ENCODE measurements around the gene NXN.

DNA sequence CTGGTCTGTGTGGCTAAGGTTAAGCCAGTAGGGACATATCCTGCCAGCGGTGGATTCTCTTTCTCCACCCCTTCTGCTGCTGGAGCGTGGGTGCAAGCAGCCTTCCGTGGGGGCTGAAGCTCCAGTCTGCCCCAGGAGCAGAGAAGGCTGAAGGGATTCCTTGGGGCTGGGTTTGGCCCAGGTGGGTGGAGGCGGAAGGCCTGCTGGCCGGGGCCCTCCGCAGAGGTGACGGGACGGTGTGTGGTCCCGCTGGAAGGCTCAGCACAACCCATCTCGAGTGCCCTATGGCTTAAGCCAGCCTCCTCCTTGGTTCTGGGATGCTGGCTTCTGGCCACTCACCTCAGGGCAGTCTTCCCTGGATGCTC lies 30.5 kb upstream of the NXN start:
- TF ChIP-seq POLR2A (IDR thresholded peaks at IDR 0.05): no peak
- TF ChIP-seq, protein P1, sequence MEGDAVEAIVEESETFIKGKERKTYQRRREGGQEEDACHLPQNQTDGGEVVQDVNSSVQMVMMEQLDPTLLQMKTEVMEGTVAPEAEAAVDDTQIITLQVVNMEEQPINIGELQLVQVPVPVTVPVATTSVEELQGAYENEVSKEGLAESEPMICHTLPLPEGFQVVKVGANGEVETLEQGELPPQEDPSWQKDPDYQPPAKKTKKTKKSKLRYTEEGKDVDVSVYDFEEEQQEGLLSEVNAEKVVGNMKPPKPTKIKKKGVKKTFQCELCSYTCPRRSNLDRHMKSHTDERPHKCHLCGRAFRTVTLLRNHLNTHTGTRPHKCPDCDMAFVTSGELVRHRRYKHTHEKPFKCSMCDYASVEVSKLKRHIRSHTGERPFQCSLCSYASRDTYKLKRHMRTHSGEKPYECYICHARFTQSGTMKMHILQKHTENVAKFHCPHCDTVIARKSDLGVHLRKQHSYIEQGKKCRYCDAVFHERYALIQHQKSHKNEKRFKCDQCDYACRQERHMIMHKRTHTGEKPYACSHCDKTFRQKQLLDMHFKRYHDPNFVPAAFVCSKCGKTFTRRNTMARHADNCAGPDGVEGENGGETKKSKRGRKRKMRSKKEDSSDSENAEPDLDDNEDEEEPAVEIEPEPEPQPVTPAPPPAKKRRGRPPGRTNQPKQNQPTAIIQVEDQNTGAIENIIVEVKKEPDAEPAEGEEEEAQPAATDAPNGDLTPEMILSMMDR (IDR thresholded peaks at IDR 0.05): no peak
